ENCODE results near the gene TSPAN9. TPM values are rescaled to one million over a fixed set of nuclear protein-coding genes. Genes with fewer than 3 reads are reported as not detected.

Gene TSPAN9
- total RNA-seq, 1 donor from 2014 or later: 81.2 TPM

DNA sequence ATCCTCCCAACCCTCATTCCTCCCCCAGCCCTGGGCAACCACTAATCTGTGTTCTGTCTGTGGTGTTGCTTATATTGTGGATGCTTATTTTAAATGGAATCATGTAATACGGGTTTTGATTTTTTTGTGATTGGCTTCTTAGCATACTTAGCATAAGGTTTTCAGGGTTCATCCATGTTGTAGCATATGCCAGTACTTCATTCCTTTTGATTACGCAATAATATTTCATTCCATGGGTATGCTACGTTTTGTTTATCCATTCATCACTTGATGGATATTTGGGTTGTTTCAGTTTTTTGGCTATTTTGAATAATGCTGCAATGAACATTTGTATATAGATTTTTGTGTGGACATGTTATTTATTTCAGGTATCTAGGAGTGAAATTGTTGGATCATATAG lies 82.9 kb downstream of the TSPAN9 start:
- TF ChIP-seq, protein P1, sequence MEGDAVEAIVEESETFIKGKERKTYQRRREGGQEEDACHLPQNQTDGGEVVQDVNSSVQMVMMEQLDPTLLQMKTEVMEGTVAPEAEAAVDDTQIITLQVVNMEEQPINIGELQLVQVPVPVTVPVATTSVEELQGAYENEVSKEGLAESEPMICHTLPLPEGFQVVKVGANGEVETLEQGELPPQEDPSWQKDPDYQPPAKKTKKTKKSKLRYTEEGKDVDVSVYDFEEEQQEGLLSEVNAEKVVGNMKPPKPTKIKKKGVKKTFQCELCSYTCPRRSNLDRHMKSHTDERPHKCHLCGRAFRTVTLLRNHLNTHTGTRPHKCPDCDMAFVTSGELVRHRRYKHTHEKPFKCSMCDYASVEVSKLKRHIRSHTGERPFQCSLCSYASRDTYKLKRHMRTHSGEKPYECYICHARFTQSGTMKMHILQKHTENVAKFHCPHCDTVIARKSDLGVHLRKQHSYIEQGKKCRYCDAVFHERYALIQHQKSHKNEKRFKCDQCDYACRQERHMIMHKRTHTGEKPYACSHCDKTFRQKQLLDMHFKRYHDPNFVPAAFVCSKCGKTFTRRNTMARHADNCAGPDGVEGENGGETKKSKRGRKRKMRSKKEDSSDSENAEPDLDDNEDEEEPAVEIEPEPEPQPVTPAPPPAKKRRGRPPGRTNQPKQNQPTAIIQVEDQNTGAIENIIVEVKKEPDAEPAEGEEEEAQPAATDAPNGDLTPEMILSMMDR (IDR thresholded peaks at IDR 0.05): no peak
- no peak overlapping the region for H3K4me3 ChIP-seq
- intact Hi-C loops (cut with DNase I): no loop called here
- peaks cover 4% of the 10 kb centered on the region for H3K4me1 ChIP-seq
- DNase-seq (no peak), ATAC-seq (no peak)
- no peak overlapping the region for H3K27ac ChIP-seq
- H3K27me3 ChIP-seq: no peaks in the 10 kb centered on the region
- no peaks in the 10 kb centered on the region for H3K9me3 ChIP-seq
- H3K36me3 ChIP-seq: no peaks in the 10 kb centered on the region

DNA sequence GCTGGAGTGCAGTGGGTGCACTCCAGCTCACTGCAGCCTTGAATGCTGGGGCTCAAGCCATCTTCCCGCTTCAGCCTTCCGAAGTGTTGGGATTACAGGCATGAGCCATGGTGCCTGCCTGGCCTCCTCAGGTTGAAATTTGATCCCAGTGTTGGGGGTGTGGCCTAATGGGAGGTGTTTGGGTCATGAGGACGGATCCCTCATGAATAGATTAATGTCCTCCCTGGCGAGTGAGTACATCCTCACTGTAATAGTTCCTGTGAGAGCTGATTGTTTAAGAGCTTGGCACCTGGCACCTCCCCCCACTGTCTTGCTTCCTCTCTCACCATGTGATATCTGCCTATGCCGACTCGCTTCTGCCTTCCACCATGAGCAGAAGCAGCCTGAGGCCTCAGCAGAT lies 84.7 kb downstream of the TSPAN9 start:
- peaks cover 4% of the 10 kb centered on the region for H3K4me1 ChIP-seq
- TF ChIP-seq, protein P1 (IDR thresholded peaks at IDR 0.05): no peak
- no peaks in the 10 kb centered on the region for H3K27me3 ChIP-seq
- intact Hi-C loops (cut with DNase I): no loop called here
- no peaks in the 10 kb centered on the region for H3K9me3 ChIP-seq
- no peaks in the 10 kb centered on the region for H3K36me3 ChIP-seq
- H3K4me3 ChIP-seq: no peak overlapping the region
- H3K27ac ChIP-seq: no peak overlapping the region
- no peak for ATAC-seq
- no peak for DNase-seq

DNA sequence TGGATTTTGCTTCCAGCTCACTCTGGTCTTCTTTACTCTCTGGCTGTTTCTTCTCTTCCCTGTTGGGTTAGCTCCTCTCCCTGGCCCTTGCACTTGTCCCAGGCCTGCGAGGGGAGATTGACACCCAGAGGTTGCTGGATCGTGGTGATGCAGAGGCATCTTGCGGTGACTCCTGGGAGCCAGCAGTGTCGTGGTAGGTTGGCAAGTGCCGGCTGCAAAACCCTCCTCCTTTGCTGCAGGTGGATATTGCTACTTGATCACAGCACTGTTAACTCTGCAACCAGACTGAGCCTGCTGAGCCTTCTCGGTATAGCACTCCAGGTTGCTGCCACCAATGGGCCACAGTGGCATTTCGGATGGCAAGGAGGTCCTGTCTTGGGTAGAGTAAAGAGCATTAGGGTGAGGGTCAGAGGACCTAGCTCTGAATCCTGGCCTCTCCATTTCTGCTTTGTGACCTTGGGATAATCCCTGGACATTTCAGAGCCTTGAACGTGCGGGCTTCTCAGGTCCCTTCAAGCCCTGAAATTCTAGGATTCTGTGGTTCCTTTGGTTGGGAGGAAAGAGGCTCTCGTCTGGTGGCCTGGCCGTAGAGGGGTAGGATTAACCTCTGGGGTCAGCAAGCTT lies 87.4 kb downstream of the TSPAN9 start:
- Histone ChIP-seq H3K27ac (no peak overlapping the region), H3K36me3 (no peaks in the 10 kb centered on the region), H3K9me3 (no peaks in the 10 kb centered on the region), H3K4me3 (no peak overlapping the region), H3K4me1 (no peaks in the 10 kb centered on the region), H3K27me3 (no peaks in the 10 kb centered on the region)
- intact Hi-C loops (cut with DNase I): no loop called here
- ATAC-seq (no peak), DNase-seq (no peak)
- TF ChIP-seq, protein P1 (IDR thresholded peaks at IDR 0.05): no peak

DNA sequence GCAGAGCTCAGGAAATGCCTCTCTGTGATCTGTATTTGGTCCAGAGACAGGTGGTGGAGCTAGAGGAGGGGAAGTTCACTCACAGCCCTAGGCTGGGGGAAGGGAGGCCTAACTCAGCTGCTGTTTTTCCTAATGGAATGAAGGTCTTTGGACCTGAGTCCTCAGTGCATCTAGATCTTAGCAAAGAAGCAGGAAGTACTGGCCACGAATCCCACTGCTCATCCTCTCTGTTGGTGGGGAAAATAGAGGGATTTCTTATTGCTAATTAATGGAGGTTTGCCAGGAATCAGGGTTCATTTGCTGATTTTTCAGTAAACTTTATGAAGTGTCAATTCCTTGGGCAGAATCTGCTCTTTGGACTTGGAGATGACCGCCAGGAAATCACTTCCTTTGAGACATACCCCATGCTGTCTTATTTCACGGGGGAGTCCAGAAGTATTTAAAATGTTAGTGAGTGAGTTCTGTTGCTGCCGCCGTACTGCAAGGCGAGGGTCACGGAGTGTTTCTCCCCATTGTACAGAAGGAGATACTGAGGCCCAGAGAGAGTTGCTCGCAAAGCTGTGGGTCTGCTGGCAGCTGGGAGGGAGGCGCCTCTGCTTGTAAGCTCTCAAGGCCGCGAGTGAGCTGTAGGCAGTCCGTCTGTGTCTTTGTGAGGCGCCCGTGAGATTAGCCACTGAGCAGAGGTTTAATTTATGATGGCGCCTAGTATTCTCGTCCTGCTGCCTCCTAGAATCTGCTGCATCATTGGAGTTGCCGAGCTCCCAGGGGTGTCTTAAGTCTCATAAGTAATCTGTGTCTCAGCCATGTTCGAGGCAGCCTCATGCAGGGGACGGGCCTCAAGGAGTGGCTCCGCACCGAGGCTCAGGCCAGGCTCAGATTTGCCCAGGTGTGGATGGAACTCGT lies 88.2 kb downstream of the TSPAN9 start:
- TF ChIP-seq, protein P1 (IDR thresholded peaks at IDR 0.05): no peak
- Histone ChIP-seq H3K9me3 (no peaks in the 10 kb centered on the region), H3K27me3 (no peaks in the 10 kb centered on the region), H3K36me3 (no peaks in the 10 kb centered on the region), H3K4me1 (no peaks in the 10 kb centered on the region), H3K27ac (no peak overlapping the region), H3K4me3 (no peak overlapping the region)
- intact Hi-C loops (cut with DNase I): no loop called here
- ATAC-seq (no peak), DNase-seq (no peak)

DNA sequence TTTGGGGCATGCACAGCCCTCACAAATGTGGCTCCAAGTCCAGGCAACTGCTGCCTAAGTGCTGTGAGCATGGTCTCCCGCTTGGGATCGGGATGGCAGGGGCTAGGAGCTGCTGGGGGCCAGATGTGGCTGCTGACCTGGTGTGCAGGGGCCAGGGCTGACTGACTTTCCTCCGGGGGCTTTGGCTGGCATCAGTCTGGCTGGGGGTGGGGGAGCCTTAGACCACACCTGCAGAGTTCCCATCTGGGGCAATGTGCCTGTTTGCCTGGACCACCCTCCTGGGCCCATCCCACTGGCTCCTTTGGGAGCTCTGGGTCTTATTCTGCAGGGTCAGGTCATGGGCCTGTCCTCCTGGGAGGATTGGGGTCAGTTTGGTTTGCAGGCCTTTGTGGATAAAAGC lies 90.5 kb downstream of the TSPAN9 start:
- DNase-seq (no peak), ATAC-seq (no peak)
- Histone ChIP-seq H3K36me3 (no peaks in the 10 kb centered on the region), H3K9me3 (no peaks in the 10 kb centered on the region), H3K27ac (no peak overlapping the region), H3K4me3 (no peak overlapping the region), H3K27me3 (no peaks in the 10 kb centered on the region), H3K4me1 (no peaks in the 10 kb centered on the region)
- TF ChIP-seq, protein P1 (IDR thresholded peaks at IDR 0.05): no peak
- intact Hi-C loops (cut with DNase I): no loop called here

Measured in upper lobe of right lung (tissue), 1 donor.